SK-N-SH (cell line): Measurements from ENCODE around the gene TMEM244. TPM values are rescaled to one million over a fixed set of nuclear protein-coding genes. Genes with fewer than 3 reads are reported as not detected.
A peak's percentile ranks its signal among the peaks of the same experiment; 100 is the strongest.

Source experiments
- CTCF ChIA-PET: fragments of 300-600, 350-600 bp; formaldehyde crosslinking; extraction: SDS; loops from one replicate; lab custom pipeline; 2021; lab: Yijun Ruan, JAX
- POLR2A ChIA-PET: fragments of 350-600 bp; sonication (Branson Sonifier 250); formaldehyde crosslinking; extraction: SDS; loops from one replicate; lab custom pipeline; 2020; ENCODE audit warnings: antibody characterized with exemption, inconsistent platforms; lab: Yijun Ruan, JAX
- DNase-seq: peaks from one replicate; pipeline ENCODE4 v3.0.0; 2012
- H2AFZ ChIP-seq: fragments of 200-600 bp; sonication (generic); 2 replicates; pipeline ENCODE4 v1.8.1; 2016; ENCODE audit warnings: antibody characterized with exemption, mild to moderate bottlenecking, low read depth
- H3F3A ChIP-seq: fragments of 200-600 bp; sonication (generic); replicated peaks from 2 replicates; pipeline ENCODE3; 2016; ENCODE audit warnings: antibody characterized with exemption, mild to moderate bottlenecking; ENCODE audit not compliant: insufficient read depth
- H3K27ac ChIP-seq, 2 experiments: fragments of 200-500 bp in 1 of 2; fragments of 200-600 bp in 1 of 2; sonication (Bioruptor generic) in 1 of 2; sonication (generic), shearing (Covaris generic) in 1 of 2; 2 replicates each; pipeline versions ENCODE4 v1.5.1 to v1.6.1; 2014 to 2016; ENCODE audit warnings: low read depth in 2 of 2, inconsistent platforms in 1 of 2, low read length in 1 of 2, mild to moderate bottlenecking in 1 of 2, mixed read lengths in 1 of 2
- H3K27me3 ChIP-seq: fragments of 200-600 bp; sonication (generic), shearing (Covaris generic); 2 replicates; pipeline ENCODE4 v1.6.1; 2016; ENCODE audit warnings: mixed run types; ENCODE audit not compliant: insufficient read depth
- H3K36me3 ChIP-seq, 2 experiments: fragments of 200-500 bp in 1 of 2; fragments of 200-600 bp in 1 of 2; sonication (Bioruptor generic) in 1 of 2; sonication (generic) in 1 of 2; replicated peaks in 1 of 2; 2 replicates each; pipeline versions ENCODE3 to v1.5.1; 2014 to 2016; ENCODE audit warnings: low read length in 1 of 2, mild to moderate bottlenecking in 1 of 2; ENCODE audit not compliant: insufficient read depth in 2 of 2, control insufficient read depth in 1 of 2
- H3K4me1 ChIP-seq, 2 experiments: fragments of 200-500 bp in 1 of 2; fragments of 200-600 bp in 1 of 2; sonication (Bioruptor generic) in 1 of 2; sonication (generic), shearing (Covaris generic) in 1 of 2; 2 replicates each; pipeline versions ENCODE4 v1.5.1 to v1.6.1; 2014 to 2016; ENCODE audit warnings: low read depth in 1 of 2, low read length in 1 of 2, mixed run types in 1 of 2; ENCODE audit not compliant: insufficient read depth in 2 of 2, control insufficient read depth in 1 of 2
- H3K4me2 ChIP-seq: fragments of 200-600 bp; sonication (generic), shearing (Covaris generic); 2 replicates; pipeline ENCODE4 v1.6.1; 2017; ENCODE audit warnings: mixed run types
- H3K4me3 ChIP-seq, 2 experiments: fragments of 200-500 bp in 1 of 2; fragments of 200-600 bp in 1 of 2; sonication (Bioruptor generic) in 1 of 2; sonication (generic), shearing (Covaris generic) in 1 of 2; 2 replicates each; pipeline versions ENCODE4 v1.5.1 to v1.8.1; 2014 to 2016; ENCODE audit warnings: low read depth in 2 of 2, inconsistent platforms in 1 of 2, low read length in 1 of 2, mild to moderate bottlenecking in 1 of 2, mixed read lengths in 1 of 2, moderate library complexity in 1 of 2
- H3K79me2 ChIP-seq: fragments of 200-600 bp; sonication (generic); 2 replicates; pipeline ENCODE4 v1.8.1; 2017; ENCODE audit warnings: mild to moderate bottlenecking; ENCODE audit not compliant: insufficient read depth
- H3K9ac ChIP-seq: fragments of 200-600 bp; sonication (generic); 2 replicates; pipeline ENCODE4 v1.6.1; 2017; ENCODE audit warnings: mixed run types
- H3K9me2 ChIP-seq: fragments of 200-600 bp; sonication (generic); 2 replicates; pipeline ENCODE4 v1.6.1; 2017; ENCODE audit warnings: mixed run types
- H3K9me3 ChIP-seq: fragments of 200-600 bp; sonication (generic); 2 replicates; pipeline ENCODE4 v1.6.1; 2017; ENCODE audit warnings: mixed run types, mild to moderate bottlenecking, moderate library complexity
- H4K20me1 ChIP-seq: fragments of 200-600 bp; sonication (generic); 2 replicates; pipeline ENCODE4 v1.6.1; 2017; ENCODE audit warnings: mild to moderate bottlenecking, mixed run types; ENCODE audit not compliant: insufficient read depth
- EP300 ChIP-seq, 2 experiments: IDR thresholded peaks; 2 replicates each; pipeline versions ENCODE4 v1.4.0 to v1.6.1; 2012; ENCODE audit warnings: borderline replicate concordance in 1 of 2, low read depth in 1 of 2, low read length in 1 of 2
- EZH2phosphoT487 ChIP-seq: fragments of 200-600 bp; sonication (generic); IDR thresholded peaks from 2 replicates; pipeline ENCODE4 v1.6.1; 2017; ENCODE audit warnings: low read depth, mixed run types, mild to moderate bottlenecking, antibody characterized with exemption, moderate library complexity, borderline replicate concordance
- FOSL2 ChIP-seq: IDR thresholded peaks from 2 replicates; pipeline ENCODE4 v1.4.0; 2012; ENCODE audit warnings: low read depth, mild to moderate bottlenecking, moderate library complexity, borderline replicate concordance
- FOXJ3 ChIP-seq: sonication (generic); formaldehyde crosslinking; IDR thresholded peaks from 2 replicates; pipeline ENCODE4 v1.5.1; 2020; ENCODE audit warnings: mild to moderate bottlenecking, missing genetic modification reagents
- GABPA ChIP-seq: IDR thresholded peaks from 2 replicates; pipeline ENCODE4 v1.4.0; 2012; ENCODE audit warnings: low read depth, mild to moderate bottlenecking
- GATA2 ChIP-seq: sonication (generic); formaldehyde crosslinking; IDR thresholded peaks from 2 replicates; pipeline ENCODE4 v1.5.0; 2020; ENCODE audit warnings: mild to moderate bottlenecking, missing genetic modification reagents
- MAX ChIP-seq: IDR thresholded peaks from 2 replicates; pipeline ENCODE4 v1.4.0; 2012; ENCODE audit warnings: low read depth
- MEF2A ChIP-seq: IDR thresholded peaks from 2 replicates; pipeline ENCODE4 v1.4.0; 2012; ENCODE audit warnings: low read depth, borderline replicate concordance
- MXI1 ChIP-seq: IDR thresholded peaks from 2 replicates; pipeline ENCODE4 v1.6.1; 2012; ENCODE audit warnings: mild to moderate bottlenecking, low read depth, low read length, improper control_type of control experiment
- NFIC ChIP-seq: IDR thresholded peaks from 2 replicates; pipeline ENCODE4 v1.4.0; 2012; ENCODE audit warnings: borderline replicate concordance
- NRF1 ChIP-seq: IDR thresholded peaks from 2 replicates; pipeline ENCODE4 v1.6.1; 2012; ENCODE audit warnings: low read depth, mild to moderate bottlenecking, low read length
- PBX3 ChIP-seq: IDR thresholded peaks from 2 replicates; pipeline ENCODE4; 2012
- POLR2AphosphoS5 ChIP-seq: IDR thresholded peaks from 2 replicates; pipeline ENCODE4 v1.6.1; 2012; ENCODE audit warnings: low read depth, low read length
- RAD21 ChIP-seq: IDR thresholded peaks from 2 replicates; pipeline ENCODE4 v1.6.1; 2012; ENCODE audit warnings: mild to moderate bottlenecking, low read length
- RFX5 ChIP-seq: IDR thresholded peaks from 2 replicates; pipeline ENCODE4 v1.6.1; 2012; ENCODE audit warnings: mild to moderate bottlenecking, improper control_type of control experiment, low read length
- RXRA ChIP-seq: IDR thresholded peaks from 2 replicates; pipeline ENCODE4 v1.4.0; 2012; ENCODE audit warnings: low read depth, mild to moderate bottlenecking, borderline replicate concordance
- SIN3A ChIP-seq: IDR thresholded peaks from 2 replicates; pipeline ENCODE4 v1.6.1; 2012; ENCODE audit warnings: low read depth, mild to moderate bottlenecking, low read length, moderate library complexity, borderline replicate concordance
- SMC3 ChIP-seq: IDR thresholded peaks from 2 replicates; pipeline ENCODE4 v1.6.1; 2012; ENCODE audit warnings: low read depth, low read length, improper control_type of control experiment
- TAF1 ChIP-seq: IDR thresholded peaks from 2 replicates; pipeline ENCODE4 v1.6.1; 2012; ENCODE audit warnings: low read depth, mild to moderate bottlenecking, low read length, moderate library complexity, borderline replicate concordance
- TEAD4 ChIP-seq: IDR thresholded peaks from 2 replicates; pipeline ENCODE4 v1.4.0; 2012; ENCODE audit warnings: mild to moderate bottlenecking, borderline replicate concordance; ENCODE audit not compliant: insufficient read depth
- USF1 ChIP-seq: IDR thresholded peaks from 2 replicates; pipeline ENCODE4 v1.4.0; 2012; ENCODE audit warnings: low read depth, borderline replicate concordance
- YY1 ChIP-seq: IDR thresholded peaks from 2 replicates; pipeline ENCODE4 v1.4.0; 2012; ENCODE audit warnings: low read depth, mild to moderate bottlenecking
- WGBS: methylation state at CpG from one replicate; pipeline ENCODE4 v1.1.6; 2017; ENCODE audit warnings: low lambda C conversion rate; 5-methylcytosine and 5-hydroxymethylcytosine counted together
- polyA plus RNA-seq, 3 experiments: library from polyadenylated mRNA; depleted of rRNA; stranded (reverse); fragments of >200 nt; gene quantifications; 2 replicates each; pipeline ENCODE4 v1.2.3, GENCODE V29; 2012
- TF ChIP-seq, protein P1 (sequence below): fragments of 200-600 bp; sonication (generic); IDR thresholded peaks from 2 replicates; pipeline ENCODE4 v1.6.1; 2017; ENCODE audit warnings: antibody characterized with exemption, mild to moderate bottlenecking, moderate library complexity
- TF ChIP-seq, protein P2 (sequence below): IDR thresholded peaks from 2 replicates; pipeline ENCODE4 v1.6.1; 2012; ENCODE audit warnings: mild to moderate bottlenecking, low read depth, low read length, moderate library complexity
- TF ChIP-seq, protein P3 (sequence below): fragments of 150-350 bp; IDR thresholded peaks from 2 replicates; pipeline ENCODE4 v1.6.1; 2017; ENCODE audit warnings: antibody characterized with exemption, low read length, low read depth, borderline replicate concordance

TMEM244 gene
- polyA plus RNA-seq, 1 of the 3 experiments (the other 2 are of a cell fraction) = 4.1 TPM

- H3K79me2 ChIP-seq = no peaks in the 10 kb centered on the region
- no peak overlapping the region for H3K4me3 ChIP-seq
- peak overlapping the region; percentile 62; the same call in 1 of the 2 replicates for H3K9ac ChIP-seq
- ChIA-PET POLR2A (no interaction called here), CTCF (interaction anchor here (1.0 kb wide), 1 partner anchor 291 kb away, joined by 3 read pairs; no protein-coding TSS in a partner anchor)
- H3K27me3 ChIP-seq = no peaks in the 10 kb centered on the region
- peak overlapping the region in 1 of 2 experiments; percentile 98; a peak in 3 of 4 replicates for H3K27ac ChIP-seq
- DNase-seq = no peak
- no peaks in the 10 kb centered on the region for H3K9me2 ChIP-seq
- no peaks in the 10 kb centered on the region for H3K36me3 ChIP-seq
- WGBS = 14% methylated on average over 1 of the region's 1 CpG
- H2AFZ ChIP-seq = peak overlapping the region; percentile 60; the same call in 1 of the 2 replicates
- peaks cover 26% of the 10 kb centered on the region for H3F3A ChIP-seq
- H3K4me2 ChIP-seq = peak overlapping the region; percentile 32; the same call in 1 of the 2 replicates
- no peaks in the 10 kb centered on the region for H3K9me3 ChIP-seq
- peaks cover 0 to 31% of the 10 kb centered on the region in 2 experiments; a peak in 1 of 4 replicates for H3K4me1 ChIP-seq
- H4K20me1 ChIP-seq = no peaks in the 10 kb centered on the region
- TF ChIP-seq SIN3A = no peak
- TF ChIP-seq, protein P1, sequence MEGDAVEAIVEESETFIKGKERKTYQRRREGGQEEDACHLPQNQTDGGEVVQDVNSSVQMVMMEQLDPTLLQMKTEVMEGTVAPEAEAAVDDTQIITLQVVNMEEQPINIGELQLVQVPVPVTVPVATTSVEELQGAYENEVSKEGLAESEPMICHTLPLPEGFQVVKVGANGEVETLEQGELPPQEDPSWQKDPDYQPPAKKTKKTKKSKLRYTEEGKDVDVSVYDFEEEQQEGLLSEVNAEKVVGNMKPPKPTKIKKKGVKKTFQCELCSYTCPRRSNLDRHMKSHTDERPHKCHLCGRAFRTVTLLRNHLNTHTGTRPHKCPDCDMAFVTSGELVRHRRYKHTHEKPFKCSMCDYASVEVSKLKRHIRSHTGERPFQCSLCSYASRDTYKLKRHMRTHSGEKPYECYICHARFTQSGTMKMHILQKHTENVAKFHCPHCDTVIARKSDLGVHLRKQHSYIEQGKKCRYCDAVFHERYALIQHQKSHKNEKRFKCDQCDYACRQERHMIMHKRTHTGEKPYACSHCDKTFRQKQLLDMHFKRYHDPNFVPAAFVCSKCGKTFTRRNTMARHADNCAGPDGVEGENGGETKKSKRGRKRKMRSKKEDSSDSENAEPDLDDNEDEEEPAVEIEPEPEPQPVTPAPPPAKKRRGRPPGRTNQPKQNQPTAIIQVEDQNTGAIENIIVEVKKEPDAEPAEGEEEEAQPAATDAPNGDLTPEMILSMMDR = no peak
- TF ChIP-seq, protein P2, sequence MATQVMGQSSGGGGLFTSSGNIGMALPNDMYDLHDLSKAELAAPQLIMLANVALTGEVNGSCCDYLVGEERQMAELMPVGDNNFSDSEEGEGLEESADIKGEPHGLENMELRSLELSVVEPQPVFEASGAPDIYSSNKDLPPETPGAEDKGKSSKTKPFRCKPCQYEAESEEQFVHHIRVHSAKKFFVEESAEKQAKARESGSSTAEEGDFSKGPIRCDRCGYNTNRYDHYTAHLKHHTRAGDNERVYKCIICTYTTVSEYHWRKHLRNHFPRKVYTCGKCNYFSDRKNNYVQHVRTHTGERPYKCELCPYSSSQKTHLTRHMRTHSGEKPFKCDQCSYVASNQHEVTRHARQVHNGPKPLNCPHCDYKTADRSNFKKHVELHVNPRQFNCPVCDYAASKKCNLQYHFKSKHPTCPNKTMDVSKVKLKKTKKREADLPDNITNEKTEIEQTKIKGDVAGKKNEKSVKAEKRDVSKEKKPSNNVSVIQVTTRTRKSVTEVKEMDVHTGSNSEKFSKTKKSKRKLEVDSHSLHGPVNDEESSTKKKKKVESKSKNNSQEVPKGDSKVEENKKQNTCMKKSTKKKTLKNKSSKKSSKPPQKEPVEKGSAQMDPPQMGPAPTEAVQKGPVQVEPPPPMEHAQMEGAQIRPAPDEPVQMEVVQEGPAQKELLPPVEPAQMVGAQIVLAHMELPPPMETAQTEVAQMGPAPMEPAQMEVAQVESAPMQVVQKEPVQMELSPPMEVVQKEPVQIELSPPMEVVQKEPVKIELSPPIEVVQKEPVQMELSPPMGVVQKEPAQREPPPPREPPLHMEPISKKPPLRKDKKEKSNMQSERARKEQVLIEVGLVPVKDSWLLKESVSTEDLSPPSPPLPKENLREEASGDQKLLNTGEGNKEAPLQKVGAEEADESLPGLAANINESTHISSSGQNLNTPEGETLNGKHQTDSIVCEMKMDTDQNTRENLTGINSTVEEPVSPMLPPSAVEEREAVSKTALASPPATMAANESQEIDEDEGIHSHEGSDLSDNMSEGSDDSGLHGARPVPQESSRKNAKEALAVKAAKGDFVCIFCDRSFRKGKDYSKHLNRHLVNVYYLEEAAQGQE = no peak
- TF ChIP-seq RXRA = 0 out of 2 replicates have a peak, but pooled peaks have one; percentile 46
- no peak for TF ChIP-seq TAF1
- peak; percentile 71; the same call in 1 of the 2 replicates for TF ChIP-seq TEAD4
- TF ChIP-seq NRF1 = no peak
- peak; percentile 70 for TF ChIP-seq PBX3
- peak; percentile 98 for TF ChIP-seq FOSL2
- TF ChIP-seq EP300 (IDR thresholded peaks at IDR 0.05; ENCODE audit: borderline replicate concordance in 1 of 2, low read depth in 1 of 2, low read length in 1 of 2) = peak in 1 of 2 experiments; percentile 81; a peak in 2 of 4 replicates
- TF ChIP-seq GABPA = 0 out of 2 replicates have a peak, but pooled peaks have one; percentile 10
- no peak; the same call in 1 of the 2 replicates for TF ChIP-seq YY1
- peak; percentile 30; the same call in 1 of the 2 replicates for TF ChIP-seq POLR2AphosphoS5
- no peak for TF ChIP-seq GATA2
- TF ChIP-seq, protein P3, sequence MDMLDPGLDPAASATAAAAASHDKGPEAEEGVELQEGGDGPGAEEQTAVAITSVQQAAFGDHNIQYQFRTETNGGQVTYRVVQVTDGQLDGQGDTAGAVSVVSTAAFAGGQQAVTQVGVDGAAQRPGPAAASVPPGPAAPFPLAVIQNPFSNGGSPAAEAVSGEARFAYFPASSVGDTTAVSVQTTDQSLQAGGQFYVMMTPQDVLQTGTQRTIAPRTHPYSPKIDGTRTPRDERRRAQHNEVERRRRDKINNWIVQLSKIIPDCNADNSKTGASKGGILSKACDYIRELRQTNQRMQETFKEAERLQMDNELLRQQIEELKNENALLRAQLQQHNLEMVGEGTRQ = no peak
- TF ChIP-seq USF1 = no peak
- peak; percentile 35; the same call in 1 of the 2 replicates for TF ChIP-seq MEF2A
- TF ChIP-seq MAX = 0 out of 2 replicates have a peak, but pooled peaks have one; percentile 60
- no peak for TF ChIP-seq SMC3
- no peak for TF ChIP-seq MXI1
- TF ChIP-seq RFX5 = no peak
- TF ChIP-seq FOXJ3 (CRISPR knock-in tag) = no peak
- no peak for TF ChIP-seq RAD21
- peak; percentile 35; the same call in 1 of the 2 replicates for TF ChIP-seq NFIC
- no peak for TF ChIP-seq EZH2phosphoT487
These were observed 28.5 kb upstream of the TMEM244 start for GRCh38 chr6:129889580-129889979.
